Skeletal muscle cell (primary cell): ENCODE measurements around the gene PTH1R.

Experiments
- DNase-seq: peaks from one replicate; pipeline ENCODE4 v3.0.0-alpha.2; 2010; ENCODE audit warnings: low read depth
- H3K4me3 ChIP-seq: 2 replicates; pipeline ENCODE4 v1.5.1; 2011; ENCODE audit warnings: low read depth, mild to moderate bottlenecking, control low read depth, low read length, moderate library complexity

PTH1R gene

DNA sequence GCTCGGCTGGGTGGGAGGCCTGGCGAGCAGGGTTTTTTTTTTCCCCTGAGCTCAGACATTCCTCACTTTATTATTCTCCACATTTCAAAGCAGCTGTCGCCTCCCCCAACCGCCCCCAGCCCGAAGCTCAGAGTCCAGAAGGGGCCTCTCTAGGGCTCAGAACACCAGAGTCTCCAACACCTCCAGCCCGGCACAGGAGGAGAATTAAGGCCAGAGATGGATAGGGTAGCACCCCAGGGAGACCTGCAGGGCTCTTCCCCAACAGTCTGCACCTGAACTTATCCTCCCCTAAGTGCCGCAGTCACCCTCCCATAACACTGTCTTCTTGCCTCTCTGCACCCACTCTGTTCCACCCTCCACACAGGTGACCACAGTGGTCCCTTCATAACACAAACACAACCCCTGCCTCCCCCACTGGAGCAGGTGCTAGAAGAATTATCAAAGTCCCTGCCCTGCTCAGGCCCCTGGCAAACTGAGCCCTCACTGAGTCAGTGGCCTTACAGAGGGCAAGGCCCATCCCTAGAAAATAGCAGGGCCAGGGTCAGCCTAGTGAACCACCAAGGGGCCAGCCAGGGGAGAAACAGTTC lies 28.4 kb upstream of the PTH1R start:
- H3K4me3 ChIP-seq = no peak overlapping the region
- DNase-seq = no peak

DNA sequence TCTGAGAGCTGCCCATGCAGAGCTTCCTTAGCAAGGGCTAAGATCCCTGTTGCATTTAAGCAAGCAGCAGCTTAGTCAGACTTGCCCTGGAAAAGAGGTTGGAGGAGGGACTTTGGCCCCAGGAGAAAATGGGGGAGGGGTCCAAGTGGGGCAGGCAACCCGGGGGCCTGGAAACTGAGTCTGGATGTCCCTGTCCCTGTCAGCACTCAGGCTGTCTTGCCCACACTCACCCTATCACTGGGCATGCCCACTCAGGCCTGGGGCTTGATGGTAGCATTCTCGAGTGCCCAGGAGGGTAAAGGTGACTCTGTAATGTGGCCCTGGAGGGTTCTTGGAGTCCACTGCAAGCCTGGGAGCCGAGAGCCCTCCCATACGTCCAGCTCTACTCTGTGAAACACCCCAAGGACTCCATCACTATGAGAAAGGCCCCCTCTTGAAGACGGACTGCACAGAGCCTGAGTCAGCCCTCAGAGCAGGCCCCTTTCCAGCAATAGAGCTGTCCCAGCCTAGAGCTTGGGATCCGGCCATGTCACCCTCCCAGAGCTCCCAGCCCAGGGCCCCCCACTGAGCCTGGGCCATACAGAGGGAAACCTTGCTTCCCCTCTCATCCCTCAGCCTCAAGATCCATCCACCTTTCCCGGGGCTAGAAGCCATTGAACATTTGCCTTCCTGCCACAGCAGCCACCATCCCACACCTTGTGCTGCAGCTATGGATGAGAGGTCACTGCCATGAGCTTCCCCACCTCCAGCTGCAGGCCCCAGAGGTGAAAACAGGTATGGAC lies 27.6 kb upstream of the PTH1R start:
- H3K4me3 ChIP-seq = no peak overlapping the region
- no peak for DNase-seq

DNA sequence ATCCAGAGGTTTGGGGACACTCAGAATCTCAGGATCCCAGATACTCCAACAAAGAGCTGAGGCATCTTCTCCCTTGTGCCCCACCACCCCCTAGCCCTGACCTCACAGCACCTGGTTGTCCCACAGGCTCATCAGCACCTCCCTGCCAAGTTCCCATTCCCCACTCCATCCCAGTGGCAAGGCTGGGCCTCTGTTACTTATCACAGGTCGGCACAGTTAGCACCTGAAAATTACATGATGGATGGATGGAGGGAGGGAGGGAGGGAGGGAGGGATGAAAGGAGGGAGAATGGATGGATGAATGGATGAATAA lies 27.1 kb upstream of the PTH1R start:
- DNase-seq = no peak
- no peak overlapping the region for H3K4me3 ChIP-seq

DNA sequence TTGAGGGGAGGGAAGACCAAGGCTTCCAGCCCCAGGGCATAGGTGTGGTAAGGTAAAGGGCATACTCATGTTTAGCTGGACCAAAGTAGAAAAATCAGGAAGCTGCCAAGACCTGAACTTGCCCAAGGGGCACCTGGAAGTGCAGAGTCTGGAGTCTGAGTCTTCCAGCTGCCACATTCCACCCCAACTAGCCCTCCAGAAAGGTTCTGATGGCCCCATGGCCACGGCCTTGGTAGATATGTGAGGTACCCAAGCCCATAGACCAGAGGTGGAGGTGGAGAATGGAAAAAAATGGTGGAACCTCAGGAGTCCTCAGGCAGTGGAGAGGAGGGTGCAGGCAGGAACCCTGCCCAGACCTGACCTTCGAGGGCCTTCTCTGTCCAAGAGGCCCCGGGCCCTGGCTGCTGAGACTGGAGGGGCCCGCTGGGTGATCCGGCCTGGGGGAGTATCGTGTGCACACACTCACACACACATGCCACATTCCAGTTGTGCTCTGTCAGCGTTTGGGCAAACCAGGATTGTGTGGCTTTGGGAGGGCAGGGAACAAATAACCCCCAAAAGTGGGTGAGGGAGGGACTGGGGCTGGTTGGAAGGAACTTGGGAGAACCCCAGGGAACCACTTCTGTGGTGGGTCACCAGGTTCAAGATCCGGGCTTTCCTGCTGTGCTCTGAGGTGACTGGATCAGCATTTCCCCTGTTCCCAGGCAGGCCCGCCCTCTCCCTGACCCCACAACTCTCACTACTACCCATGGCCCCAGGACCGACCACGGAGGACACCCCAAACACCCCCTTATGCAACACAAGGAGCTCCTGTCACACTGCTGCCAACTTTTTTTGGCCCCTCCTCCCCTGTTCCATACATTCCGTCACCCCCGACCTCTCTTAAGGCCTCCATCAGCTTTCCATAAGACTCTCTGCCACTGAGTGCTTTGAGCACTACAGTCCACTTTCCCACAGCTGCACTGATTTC lies 25.9 kb upstream of the PTH1R start:
- DNase-seq = no peak
- H3K4me3 ChIP-seq = no peak overlapping the region

DNA sequence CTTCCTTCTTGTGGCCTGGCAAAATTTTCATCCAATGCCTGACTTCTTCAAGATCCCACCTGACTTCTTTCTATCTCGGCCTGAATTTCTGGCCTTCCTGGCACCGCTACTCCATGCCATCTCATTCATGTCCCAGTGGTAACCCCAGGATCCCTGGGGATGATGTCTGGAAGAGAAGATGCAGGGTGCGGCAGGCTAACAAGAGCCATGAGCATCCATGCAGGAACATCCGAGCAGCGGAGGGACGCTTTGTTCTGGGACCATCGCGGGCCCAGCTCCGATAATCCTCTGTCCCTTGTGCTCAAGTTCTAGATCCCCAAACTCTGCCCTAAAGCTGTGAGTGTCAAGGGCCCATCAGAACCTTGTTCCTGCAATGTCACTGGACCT lies 25.2 kb upstream of the PTH1R start:
- no peak overlapping the region for H3K4me3 ChIP-seq
- DNase-seq = no peak

DNA sequence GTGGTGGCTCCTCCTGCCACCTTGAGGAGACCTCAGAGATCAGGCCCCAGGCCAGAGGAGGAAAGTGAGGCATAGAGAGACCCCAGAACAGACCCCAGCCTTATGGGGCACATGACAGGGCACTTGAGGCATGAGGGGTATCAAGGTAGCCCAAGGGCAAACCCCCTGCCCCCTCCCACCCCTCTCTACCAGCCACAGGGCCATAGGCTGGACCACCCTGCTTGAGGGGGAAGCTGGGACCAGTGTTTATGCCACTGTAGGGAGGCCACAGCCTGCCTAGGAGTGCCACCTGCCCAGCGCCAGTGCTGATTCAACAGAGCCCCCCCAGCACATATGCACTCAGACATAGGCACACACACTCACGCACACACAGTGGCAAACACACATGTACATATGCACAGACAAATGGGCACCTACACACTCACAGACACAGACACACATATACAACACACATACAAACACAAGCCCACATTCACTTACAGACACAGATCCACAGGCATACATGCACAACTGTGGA lies 24.6 kb upstream of the PTH1R start:
- DNase-seq = no peak
- H3K4me3 ChIP-seq = no peak overlapping the region

DNA sequence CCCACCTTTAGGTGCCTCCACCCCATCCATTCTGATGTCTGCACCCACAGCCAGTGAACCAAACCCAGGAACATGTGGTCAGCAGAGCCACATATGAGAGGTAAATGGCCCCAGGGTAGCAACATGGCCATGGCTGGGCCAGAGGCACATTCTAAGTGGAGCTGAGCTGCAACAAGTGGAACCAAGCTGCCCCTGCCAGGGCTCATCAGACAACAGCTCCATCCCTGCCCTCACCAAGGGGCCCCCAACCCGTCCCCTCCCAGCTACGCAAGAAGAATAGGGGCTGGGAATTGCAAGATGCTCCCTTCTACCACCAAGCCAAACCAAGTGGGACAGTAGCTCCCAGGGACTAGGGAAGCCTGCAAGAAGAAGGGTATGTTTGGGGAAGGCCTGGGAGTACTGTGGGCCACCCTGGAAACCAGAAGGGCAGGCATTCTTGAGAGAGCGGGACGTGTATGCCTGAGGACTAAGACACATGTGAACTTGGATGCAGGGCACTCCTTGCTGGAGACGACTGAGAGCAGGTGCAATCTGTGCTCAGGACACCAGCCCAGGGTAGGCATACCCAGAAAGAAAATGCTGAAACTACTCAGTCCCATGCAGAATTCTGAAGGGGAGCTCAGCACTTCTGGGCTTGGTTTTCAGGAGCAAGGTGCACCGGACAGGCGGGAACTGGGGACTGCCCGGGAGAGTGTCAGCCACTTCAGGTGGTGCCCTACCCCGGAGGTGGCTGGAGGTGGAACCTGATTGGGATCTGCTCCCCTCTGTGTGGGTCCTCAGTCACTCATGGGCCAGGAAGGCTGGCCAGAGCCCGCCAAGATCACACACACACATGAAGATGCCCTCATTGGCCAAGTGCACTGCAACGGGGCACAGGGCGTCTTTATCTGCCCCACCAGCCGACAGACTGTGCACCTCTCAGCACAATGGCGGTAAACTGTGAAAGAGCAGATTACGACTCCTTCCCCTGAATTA lies 23.8 kb upstream of the PTH1R start:
- no peak for DNase-seq
- H3K4me3 ChIP-seq = no peak overlapping the region

DNA sequence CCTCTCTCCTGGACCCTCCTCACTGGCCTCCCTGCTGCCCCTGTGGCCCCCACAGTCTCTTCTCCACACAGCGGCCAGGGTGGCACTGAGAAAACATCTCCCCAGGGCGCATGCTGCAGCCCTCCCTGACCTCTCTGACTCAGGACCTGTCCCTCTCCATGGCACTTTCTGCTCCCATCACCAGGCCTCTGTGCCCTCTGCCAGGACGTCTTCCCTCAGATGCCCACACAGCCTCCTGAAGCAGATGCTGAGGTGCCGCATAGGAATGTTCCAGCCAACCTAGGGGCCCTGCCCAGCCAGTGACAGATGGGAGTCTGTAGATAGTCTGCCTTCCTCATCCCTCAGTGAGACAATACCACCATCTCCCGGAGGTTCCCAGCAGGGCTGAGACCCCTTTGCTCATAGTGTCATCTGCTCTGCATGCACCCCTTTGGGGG lies 22.9 kb upstream of the PTH1R start:
- no peak overlapping the region for H3K4me3 ChIP-seq
- DNase-seq = no peak

DNA sequence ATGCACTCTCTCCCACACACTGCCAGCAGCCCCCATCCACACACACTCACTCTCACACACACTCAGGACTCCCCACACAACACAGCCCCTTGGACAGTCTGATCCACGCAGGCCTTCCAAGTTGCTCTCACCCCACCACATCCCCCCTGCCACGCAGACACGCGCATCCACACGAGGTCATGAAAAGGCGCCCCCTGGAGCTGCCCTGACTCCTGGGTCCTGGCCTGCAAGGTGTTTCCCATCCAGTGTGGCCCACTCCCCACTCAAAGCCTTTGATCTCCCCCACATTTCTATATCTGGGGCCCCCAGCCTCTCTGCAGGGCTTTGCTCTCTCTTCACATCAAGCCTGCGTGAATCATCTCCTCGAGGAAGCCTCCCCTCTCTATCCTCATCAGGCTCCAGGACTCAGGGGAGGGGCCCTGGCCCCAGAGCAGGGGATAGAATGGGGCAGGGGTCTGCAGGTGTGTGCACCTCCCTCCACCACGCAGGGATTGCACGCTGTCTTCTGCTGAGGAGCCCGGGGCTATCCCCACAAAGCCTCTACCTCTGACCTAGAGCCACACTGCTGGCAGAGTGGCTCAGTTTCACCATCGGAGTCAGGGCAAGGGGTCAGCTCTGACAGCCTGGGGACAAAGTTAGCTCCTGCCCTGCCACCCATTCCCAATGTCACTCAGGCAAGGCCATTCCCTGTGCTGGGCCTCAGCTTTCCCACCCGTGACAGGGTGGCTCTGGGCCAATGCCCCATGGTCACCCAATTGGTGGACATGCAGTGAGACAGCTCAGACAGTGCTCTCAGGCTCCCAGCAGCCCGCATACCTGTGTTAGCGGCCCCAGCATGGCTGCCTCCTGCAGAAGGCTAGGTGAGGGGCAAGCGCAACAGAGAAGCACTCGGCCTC lies 20.7 kb upstream of the PTH1R start:
- no peak overlapping the region for H3K4me3 ChIP-seq
- no peak for DNase-seq

DNA sequence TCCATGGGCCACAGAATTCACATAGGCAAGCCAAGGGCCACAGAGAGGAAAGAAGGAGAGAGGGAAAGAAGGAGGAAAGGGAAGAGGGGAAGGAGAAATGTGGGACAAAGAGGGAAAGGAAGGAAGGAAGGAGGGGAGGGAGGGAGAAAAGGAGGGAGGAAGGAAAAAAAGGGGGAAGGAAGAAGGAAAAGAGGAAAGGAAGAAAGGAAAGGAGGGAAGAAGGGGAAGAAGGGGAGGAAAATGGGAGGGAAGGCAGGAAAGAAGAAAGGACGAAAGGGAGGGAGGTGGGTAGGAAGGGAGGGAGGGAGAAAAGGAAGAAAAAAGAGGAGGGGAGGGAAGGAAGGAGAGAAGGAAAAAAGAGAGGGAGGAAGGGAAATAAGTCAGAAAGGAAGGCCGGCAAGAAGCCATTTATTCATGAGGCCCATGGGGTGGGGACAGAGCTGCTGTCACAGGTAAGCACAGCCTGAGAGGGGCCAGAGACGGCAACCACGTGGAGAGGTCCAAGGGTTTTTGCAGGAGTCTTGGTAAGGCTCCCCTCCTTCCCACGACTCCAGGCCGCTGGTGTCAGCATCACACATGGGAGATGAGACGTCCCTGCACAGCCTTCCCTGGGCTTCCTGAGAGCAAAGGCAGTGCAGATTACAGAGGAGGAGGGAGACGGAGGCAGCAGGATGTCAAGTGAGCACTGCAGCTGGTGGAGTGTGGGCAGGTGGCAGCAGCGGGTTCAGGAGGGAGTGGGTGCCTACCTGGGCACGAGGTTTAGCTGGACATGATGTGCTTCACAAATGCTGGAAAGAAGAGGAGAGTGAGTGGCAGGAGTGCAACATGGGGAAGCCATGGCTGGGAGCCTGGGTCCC lies 19.8 kb upstream of the PTH1R start:
- no peak overlapping the region for H3K4me3 ChIP-seq
- no peak for DNase-seq

DNA sequence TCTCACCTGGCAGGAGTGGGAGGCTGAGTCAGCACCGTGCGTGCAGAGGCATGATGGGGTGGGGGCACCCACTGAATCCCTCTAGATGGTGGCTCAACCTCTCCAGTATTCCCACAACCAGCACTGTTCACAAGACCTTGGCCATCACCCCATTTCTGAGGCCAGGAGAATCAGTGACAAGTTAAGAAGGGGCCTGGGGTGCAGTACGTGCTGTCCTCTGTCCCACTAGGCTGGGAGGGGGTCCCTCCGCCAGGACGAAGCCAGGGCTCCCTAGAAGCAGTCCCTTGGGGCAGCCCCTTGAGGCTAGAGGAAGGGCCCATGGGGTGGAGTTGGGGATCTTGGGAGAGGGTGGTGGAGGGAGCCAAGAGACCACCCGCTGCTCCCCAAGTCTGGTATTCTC lies 19.1 kb upstream of the PTH1R start:
- DNase-seq = no peak
- no peak overlapping the region for H3K4me3 ChIP-seq

DNA sequence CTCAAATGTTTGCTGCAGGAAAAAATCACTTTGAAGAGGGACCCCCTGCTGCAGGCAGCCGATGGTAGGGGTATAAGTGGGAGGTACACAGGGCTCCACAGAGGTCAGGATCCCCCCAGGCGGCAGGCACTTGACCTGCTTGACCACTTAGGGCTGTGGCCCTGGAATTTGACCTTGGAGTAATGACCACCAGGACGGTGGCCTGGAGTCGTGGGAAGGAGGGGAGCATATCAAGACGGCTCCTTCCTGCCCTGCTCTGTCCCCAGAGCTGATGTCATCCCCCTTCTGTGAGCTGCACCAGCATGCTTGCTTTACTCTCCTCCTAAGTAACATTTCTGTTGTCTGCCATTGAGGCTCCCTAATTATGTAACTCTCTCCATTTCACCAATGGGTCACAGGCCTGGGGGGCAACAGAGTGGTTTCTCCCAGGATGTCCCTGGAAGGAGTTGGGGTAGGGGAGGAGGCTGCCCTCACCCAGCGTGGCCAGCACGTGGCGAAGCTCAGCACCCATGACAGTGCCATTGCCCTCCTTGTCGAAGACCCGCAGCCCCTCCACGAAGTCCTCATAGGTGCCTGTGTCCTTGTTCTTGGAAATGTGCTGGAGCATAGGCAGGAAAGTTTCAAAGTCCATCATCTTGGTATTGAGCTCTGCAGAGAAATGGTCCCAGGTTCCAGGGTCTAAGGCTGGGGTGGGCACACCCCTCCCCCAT lies 18.4 kb upstream of the PTH1R start:
- DNase-seq = no peak
- no peak overlapping the region for H3K4me3 ChIP-seq

DNA sequence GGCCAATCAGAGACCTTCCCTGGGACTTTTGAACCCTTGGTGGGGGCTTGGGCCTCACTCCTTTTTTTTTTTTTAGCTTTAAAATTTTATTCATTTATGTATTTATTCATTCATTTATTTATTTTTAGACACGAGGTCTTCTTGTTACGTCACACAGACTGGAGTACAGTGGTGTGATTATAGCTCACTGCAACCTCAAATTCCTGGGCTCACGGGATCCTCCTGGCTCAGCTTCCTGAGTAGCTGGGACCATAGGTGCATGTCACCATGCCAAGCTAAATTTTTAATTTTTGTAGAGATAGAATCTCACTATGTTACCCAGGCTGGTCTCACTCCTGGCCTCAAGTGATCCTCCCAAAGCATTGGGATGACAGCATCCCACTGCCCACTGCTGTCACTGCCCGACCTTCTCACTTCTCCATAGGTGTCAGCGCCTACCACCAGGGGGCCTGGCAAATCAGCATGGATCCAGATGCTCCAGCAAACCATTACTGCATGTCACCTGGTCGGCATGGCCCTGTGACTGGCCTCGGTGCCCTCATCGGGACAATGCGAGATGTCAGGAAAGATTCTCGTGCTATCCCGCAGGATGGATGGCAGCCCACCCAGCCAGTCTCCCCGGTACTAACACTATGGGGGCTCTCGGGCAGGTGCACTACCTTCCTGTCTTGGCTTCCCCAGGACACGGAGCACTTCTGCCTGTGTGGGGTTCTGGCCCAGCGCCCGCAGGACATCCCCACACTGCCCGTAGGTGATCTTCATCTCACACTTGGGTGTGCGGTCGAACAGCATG lies 17.3 kb upstream of the PTH1R start:
- DNase-seq = no peak

DNA sequence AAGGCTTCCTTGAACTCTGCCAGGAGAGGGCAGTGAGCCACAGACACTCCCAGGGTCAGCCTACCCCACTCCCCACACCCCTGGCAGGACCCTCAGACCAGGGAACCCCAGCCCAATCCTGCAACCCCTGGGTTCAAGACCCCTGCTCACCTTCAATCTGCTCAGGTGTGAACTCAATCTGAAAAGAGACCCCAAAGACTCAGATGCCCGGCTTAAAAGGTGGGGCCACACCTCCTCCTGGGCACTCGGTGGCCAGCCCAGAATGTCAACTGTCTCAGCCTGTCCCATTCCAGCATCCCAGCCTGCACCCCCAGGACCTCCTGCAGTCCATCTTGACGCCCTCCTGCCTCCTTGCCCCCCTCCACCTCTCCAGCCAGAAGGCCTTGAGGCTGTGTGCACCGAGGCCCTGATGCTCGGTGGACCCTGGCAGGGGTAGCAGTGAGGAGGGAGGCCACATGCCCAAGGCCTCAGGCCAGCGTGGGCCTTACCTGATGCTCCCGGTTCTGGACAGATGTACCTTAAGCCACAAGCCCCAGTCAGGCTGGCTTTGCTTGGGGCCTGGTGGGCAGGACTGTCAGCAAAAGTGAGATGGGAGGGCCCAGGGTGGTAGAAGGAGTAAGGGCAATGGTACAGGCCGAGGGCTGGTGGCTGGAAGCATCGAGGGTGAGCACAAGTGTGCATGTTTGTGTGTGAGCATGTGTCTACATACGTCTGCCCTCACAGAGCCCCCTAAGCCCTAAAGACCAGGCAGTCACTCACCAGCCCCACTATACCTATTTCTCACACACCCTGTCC lies 16.5 kb upstream of the PTH1R start:
- no peak for DNase-seq

More for the DNA sequence above, 17.3 kb upstream of the PTH1R start:
- H3K4me3 ChIP-seq = no peak overlapping the region

More for the DNA sequence above, 16.5 kb upstream of the PTH1R start:
- H3K4me3 ChIP-seq = no peak overlapping the region
